CD8-positive, alpha-beta memory T cell (primary cell): ENCODE results near the gene PDE9A. TPM values are rescaled to one million over a fixed set of nuclear protein-coding genes. Genes with fewer than 3 reads are reported as not detected.
A peak's percentile ranks its signal among the peaks of the same experiment; 100 is the strongest.

Source experiments
- CTCF ChIA-PET: fragments of 350-600 bp; sonication (Branson Sonifier 250); formaldehyde crosslinking; loops from one replicate; lab custom pipeline; 2021; ENCODE audit warnings: antibody characterized with exemption; lab: Charles Lee
- POLR2A ChIA-PET: fragments of 350-600 bp; sonication (Branson Sonifier 250); formaldehyde crosslinking; loops from one replicate; lab custom pipeline; 2021; ENCODE audit warnings: antibody characterized with exemption; lab: Charles Lee
- DNase-seq, 5 donors: peaks; one replicate each; pipeline versions ENCODE4 v3.0.0 to v3.0.0-alpha.2; 2020 to 2022; ENCODE audit warnings: mixed read lengths in 1 of 5
- H3K27ac ChIP-seq: one replicate; pipeline ENCODE4 v1.7.0; 2013; ENCODE audit warnings: low read depth, mild to moderate bottlenecking, low read length, moderate library complexity
- H3K27me3 ChIP-seq: 2 replicates; pipeline ENCODE4 v1.7.0; 2013; ENCODE audit warnings: low read length, mild to moderate bottlenecking; ENCODE audit not compliant: insufficient read depth, poor library complexity, severe bottlenecking
- H3K36me3 ChIP-seq: 2 replicates; pipeline ENCODE4 v1.7.0; 2013; ENCODE audit warnings: mild to moderate bottlenecking, low read length, moderate library complexity; ENCODE audit not compliant: insufficient read depth
- H3K4me1 ChIP-seq: 2 replicates; pipeline ENCODE4 v1.7.0; 2013; ENCODE audit warnings: mild to moderate bottlenecking, low read length, moderate library complexity; ENCODE audit not compliant: insufficient read depth
- H3K4me3 ChIP-seq: 2 replicates; pipeline ENCODE4 v1.7.0; 2013; ENCODE audit warnings: mild to moderate bottlenecking, low read length
- H3K9me3 ChIP-seq: 2 replicates; pipeline ENCODE4 v1.7.0; 2013; ENCODE audit warnings: mild to moderate bottlenecking, low read length
- H3K27ac Mint-ChIP-seq, 8 donors: one replicate each; pipeline ENCODE4 v1.8.0; 2020 to 2021; ENCODE audit warnings: mixed read lengths in 8 of 8, mild to moderate bottlenecking in 6 of 8, inconsistent platforms in 3 of 8, moderate library complexity in 3 of 8
- H3K27me3 Mint-ChIP-seq, 2 donors: one replicate each; pipeline ENCODE4 v1.8.0; 2020 to 2021; ENCODE audit warnings: mixed read lengths in 2 of 2, mild to moderate bottlenecking in 1 of 2, moderate library complexity in 1 of 2
- H3K36me3 Mint-ChIP-seq, 3 donors: one replicate each; pipeline ENCODE4 v1.8.0; 2020 to 2021; ENCODE audit warnings: mixed read lengths in 3 of 3, inconsistent platforms in 1 of 3, mild to moderate bottlenecking in 1 of 3
- H3K4me1 Mint-ChIP-seq, 3 donors: one replicate each; pipeline ENCODE4 v1.8.0; 2020 to 2021; ENCODE audit warnings: mixed read lengths in 3 of 3, inconsistent platforms in 1 of 3, mild to moderate bottlenecking in 1 of 3
- H3K4me3 Mint-ChIP-seq, 7 donors: one replicate each; pipeline ENCODE4 v1.8.0; 2020 to 2021; ENCODE audit warnings: mixed read lengths in 7 of 7, mild to moderate bottlenecking in 6 of 7, moderate library complexity in 4 of 7, inconsistent platforms in 2 of 7
- H3K9me3 Mint-ChIP-seq, 5 donors: one replicate each; pipeline ENCODE4 v1.8.0; 2020 to 2022; ENCODE audit warnings: mixed read lengths in 5 of 5, mild to moderate bottlenecking in 3 of 5, moderate library complexity in 2 of 5, inconsistent platforms in 1 of 5
- polyA plus RNA-seq: library from polyadenylated mRNA; unstranded; fragments of 300-500 nt; fragmentation: Illumina TruSeq; gene quantifications from one replicate; pipeline ENCODE4 v1.2.3, GENCODE V29; 2021
- total RNA-seq, 2 experiments: library from RNA; stranded (reverse); gene quantifications; one replicate each; pipeline ENCODE4 v1.2.3, GENCODE V29; 2021

The PDE9A gene
- total and polyA plus RNA-seq, 3 experiments from 2014 or later: 1.5 to 2.6 (median 1.7) TPM

GRCh38 chr21:42648606-42649005, 4.8 kb upstream of the PDE9A start:
- Histone ChIP-seq H3K27me3 (peaks cover 13% of the 10 kb centered on the region), H3K4me1 (no peaks in the 10 kb centered on the region), H3K9me3 (no peaks in the 10 kb centered on the region), H3K36me3 (no peaks in the 10 kb centered on the region), H3K27ac (no peak overlapping the region), H3K4me3 (no peak overlapping the region)
- Mint-ChIP-seq H3K9me3 (no peaks in the 10 kb centered on the region), H3K36me3 (no peaks in the 10 kb centered on the region), H3K4me3 (no peak overlapping the region), H3K27me3 (peaks cover 18 to 27% of the 10 kb centered on the region in 2 donors), H3K27ac (no peak overlapping the region), H3K4me1 (peaks cover 0 to 6% (median 4%) of the 10 kb centered on the region in 3 donors)
- peak in 1 of 5 donors; percentile 3 for DNase-seq
- ChIA-PET CTCF (no interaction called here), POLR2A (no interaction called here)

- H3K9me3 Mint-ChIP-seq: no peaks in the 10 kb centered on the region
- H3K27ac Mint-ChIP-seq: no peak overlapping the region
- peak in 1 of 5 donors; percentile 15 for DNase-seq
- no peak overlapping the region for H3K4me3 Mint-ChIP-seq
- no peak overlapping the region for H3K4me3 ChIP-seq
- H3K27me3 ChIP-seq: peaks cover 14% of the 10 kb centered on the region
- ChIA-PET POLR2A (no interaction called here), CTCF (no interaction called here)
- H3K36me3 Mint-ChIP-seq: no peaks in the 10 kb centered on the region
- H3K9me3 ChIP-seq: no peaks in the 10 kb centered on the region
- no peak overlapping the region for H3K27ac ChIP-seq
- peaks cover under 1 to 7% (median 6%) of the 10 kb centered on the region in 3 donors for H3K4me1 Mint-ChIP-seq
- peaks cover 2% of the 10 kb centered on the region for H3K4me1 ChIP-seq
- H3K36me3 ChIP-seq: no peaks in the 10 kb centered on the region
- H3K27me3 Mint-ChIP-seq: peaks cover 15 to 23% of the 10 kb centered on the region in 2 donors
Measured at GRCh38 chr21:42649122-42650032, 4.0 kb upstream of the PDE9A start.

- H3K4me3 ChIP-seq: no peak overlapping the region
- ChIA-PET POLR2A (no interaction called here), CTCF (no interaction called here)
- peaks cover 8% of the 10 kb centered on the region for H3K4me1 ChIP-seq
- H3K9me3 ChIP-seq: no peaks in the 10 kb centered on the region
- H3K27me3 ChIP-seq: peaks cover 19% of the 10 kb centered on the region
- Mint-ChIP-seq H3K4me1 (peaks cover 7 to 14% (median 12%) of the 10 kb centered on the region in 3 donors), H3K4me3 (peak overlapping the region in 1 of 7 donors; percentile 75), H3K27me3 (peaks cover 19 to 29% of the 10 kb centered on the region in 2 donors), H3K36me3 (no peaks in the 10 kb centered on the region), H3K27ac (no peak overlapping the region), H3K9me3 (no peaks in the 10 kb centered on the region)
- no peaks in the 10 kb centered on the region for H3K36me3 ChIP-seq
- no peak overlapping the region for H3K27ac ChIP-seq
- DNase-seq: peak in 1 of 5 donors; percentile 15
Measured at GRCh38 chr21:42650033-42650370, 3.4 kb upstream of the PDE9A start.

GRCh38 chr21:42650441-42651421, 2.7 kb upstream of the PDE9A start:
- H3K4me1 ChIP-seq: peaks cover 12% of the 10 kb centered on the region
- no peak overlapping the region for H3K27ac ChIP-seq
- ChIA-PET POLR2A (no interaction called here), CTCF (no interaction called here)
- H3K4me1 Mint-ChIP-seq: peaks cover 14 to 21% (median 17%) of the 10 kb centered on the region in 3 donors
- H3K27me3 Mint-ChIP-seq: peaks cover 24 to 34% of the 10 kb centered on the region in 2 donors
- H3K4me3 Mint-ChIP-seq: peak overlapping the region in 2 of 7 donors; percentile 15 to 75
- peak in 1 of 5 donors; percentile 42 for DNase-seq
- peaks cover 19% of the 10 kb centered on the region for H3K27me3 ChIP-seq
- H3K36me3 ChIP-seq: no peaks in the 10 kb centered on the region
- no peaks in the 10 kb centered on the region for H3K9me3 Mint-ChIP-seq
- no peak overlapping the region for H3K4me3 ChIP-seq
- no peaks in the 10 kb centered on the region for H3K9me3 ChIP-seq
- no peaks in the 10 kb centered on the region for H3K36me3 Mint-ChIP-seq
- H3K27ac Mint-ChIP-seq: no peak overlapping the region

- H3K9me3 ChIP-seq: no peaks in the 10 kb centered on the region
- Mint-ChIP-seq H3K4me1 (peaks cover 15 to 25% (median 17%) of the 10 kb centered on the region in 3 donors), H3K27me3 (peaks cover 24 to 42% of the 10 kb centered on the region in 2 donors), H3K27ac (peak overlapping the region in 1 of 8 donors; percentile 66), H3K9me3 (no peaks in the 10 kb centered on the region), H3K36me3 (no peaks in the 10 kb centered on the region), H3K4me3 (peak overlapping the region in 5 of 7 donors; percentile 15 to 53 (median 40))
- H3K4me3 ChIP-seq: no peak overlapping the region
- peaks cover 12% of the 10 kb centered on the region for H3K4me1 ChIP-seq
- DNase-seq: peak in 1 of 5 donors; percentile 25
- H3K27ac ChIP-seq: no peak overlapping the region
- no peaks in the 10 kb centered on the region for H3K36me3 ChIP-seq
- POLR2A ChIA-PET: no interaction called here
- CTCF ChIA-PET: interaction anchor here (0.9 to 1.2 kb wide), 3 partner anchors 33 to 166 kb away, joined by 3 read pairs; no protein-coding TSS in a partner anchor
- H3K27me3 ChIP-seq: peaks cover 19% of the 10 kb centered on the region
Measured at GRCh38 chr21:42651515-42652401, 1.7 kb upstream of the PDE9A start.

GRCh38 chr21:42652527-42653230, 742 bp upstream of the PDE9A start:
- H3K4me1 Mint-ChIP-seq: peaks cover 15 to 25% (median 17%) of the 10 kb centered on the region in 3 donors
- ChIA-PET POLR2A (no interaction called here), CTCF (interaction anchor here (0.7 to 1.6 kb wide), 5 partner anchors 11 to 165 kb away, joined by 3 to 4 read pairs (median 3); no protein-coding TSS in a partner anchor)
- peaks cover 24 to 44% of the 10 kb centered on the region in 2 donors for H3K27me3 Mint-ChIP-seq
- no peaks in the 10 kb centered on the region for H3K36me3 Mint-ChIP-seq
- DNase-seq: peak in 1 of 5 donors; percentile 26
- H3K4me3 Mint-ChIP-seq: peak overlapping the region; percentile 15 to 85 (median 67)
- peaks cover 12% of the 10 kb centered on the region for H3K4me1 ChIP-seq
- no peak overlapping the region for H3K4me3 ChIP-seq
- H3K27ac ChIP-seq: no peak overlapping the region
- H3K36me3 ChIP-seq: no peaks in the 10 kb centered on the region
- peaks cover 19% of the 10 kb centered on the region for H3K27me3 ChIP-seq
- H3K9me3 ChIP-seq: no peaks in the 10 kb centered on the region
- no peaks in the 10 kb centered on the region for H3K9me3 Mint-ChIP-seq
- peak overlapping the region in 2 of 8 donors; percentile 36 to 86 for H3K27ac Mint-ChIP-seq
